ENCODE results near the gene HARBI1. TPM values are rescaled to one million over a fixed set of nuclear protein-coding genes. Genes with fewer than 3 reads are reported as not detected.
A peak's percentile ranks its signal among the peaks of the same experiment; 100 is the strongest.

The HARBI1 gene
- total RNA-seq, 1 experiment from 2014 or later = 6.3 TPM

DNA sequence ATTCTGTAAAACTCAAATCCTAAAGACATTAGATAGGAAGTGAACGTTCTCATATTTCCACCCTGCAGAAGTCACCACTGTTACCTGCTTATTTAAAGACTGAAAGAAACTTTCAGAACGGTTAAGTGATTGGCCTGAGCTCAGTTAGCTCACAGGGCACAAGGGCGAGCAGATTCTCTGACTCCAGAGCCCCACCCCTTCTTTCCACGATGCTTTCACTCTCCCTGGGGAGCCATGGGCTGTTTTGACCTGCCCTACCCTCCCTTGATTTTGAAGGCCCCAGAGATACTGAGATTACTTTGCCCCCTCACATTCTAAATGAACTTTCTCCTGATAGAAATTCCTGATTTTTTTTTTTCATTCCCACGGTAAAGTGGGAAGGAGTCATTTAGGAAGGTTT, 49.5 kb upstream of the HARBI1 start:
- Histone ChIP-seq H3K79me2 (ENCODE audit: insufficient read depth, low read length) (no peaks in the 10 kb centered on the region), H4K91ac (ENCODE audit: insufficient read length, low read depth, low read length) (no peak overlapping the region), H3K4me2 (ENCODE audit: insufficient read depth, insufficient read length, low read length) (no peak overlapping the region), H2BK120ac (ENCODE audit: low read depth, low read length, poor library complexity, severe bottlenecking) (no peak overlapping the region), H3K56ac (ENCODE audit: insufficient read length, low read depth, low read length) (no peak overlapping the region), H2BK12ac (ENCODE audit: insufficient read length, low read depth, low read length) (no peak overlapping the region), H3K18ac (ENCODE audit: insufficient read length, low read depth, low read length) (no peak overlapping the region), H2AFZ (ENCODE audit: low read length) (no peak overlapping the region), H2BK20ac (ENCODE audit: low read depth, low read length, poor library complexity, severe bottlenecking) (no peak overlapping the region), H2BK15ac (ENCODE audit: low read depth, low read length) (no peak overlapping the region), H2BK5ac (ENCODE audit: insufficient read length, low read length) (no peak overlapping the region), H3K9ac (ENCODE audit: extremely low read depth, insufficient read length, low read length) (no peak overlapping the region), H2AK5ac (ENCODE audit: insufficient read length, low read length) (no peak overlapping the region), H3T11ph (ENCODE audit: low read length) (no peak overlapping the region), H3K27me3 (ENCODE audit: insufficient read depth, low read length) (no peaks in the 10 kb centered on the region), H3K9me3 (ENCODE audit: control insufficient read depth, low read depth, low read length) (no peaks in the 10 kb centered on the region), H3K4me1 (ENCODE audit: insufficient read depth, low read length) (no peaks in the 10 kb centered on the region), H4K5ac (ENCODE audit: insufficient read length, low read depth, low read length) (no peak overlapping the region), H3K23ac (ENCODE audit: insufficient read length, low read depth, low read length) (no peak overlapping the region), H3K14ac (ENCODE audit: insufficient read depth, low read length) (no peak overlapping the region), H3K23me2 (ENCODE audit: insufficient read length, low read depth, low read length, poor library complexity, severe bottlenecking) (no peaks in the 10 kb centered on the region), H4K20me1 (ENCODE audit: control insufficient read depth, insufficient read depth, insufficient read length) (no peaks in the 10 kb centered on the region), H4K8ac (replicated peaks; ENCODE audit: insufficient read length, low read depth, low read length) (no peak overlapping the region), H3K79me1 (ENCODE audit: insufficient read depth, low read depth, low read length, poor library complexity, severe bottlenecking) (no peaks in the 10 kb centered on the region), H3K27ac (ENCODE audit: insufficient read length, low read depth, low read length) (no peak overlapping the region), H3K4ac (ENCODE audit: low read depth, low read length) (no peak overlapping the region)
- Mint-ChIP-seq H3K27me3 (ENCODE audit: low read depth) (no peaks in the 10 kb centered on the region), H3K9me3 (no peaks in the 10 kb centered on the region), H3K4me1 (no peaks in the 10 kb centered on the region), H3K27ac (0 out of 7 replicates have a peak overlapping the region, but pooled peaks of 1 of the 3 experiments have one; percentile 29), H3K4me3 (no peak overlapping the region), H3K36me3 (ENCODE audit: insufficient read depth in 1 of 3, low read depth in 3 of 3) (peaks cover 11 to 75% (median 71%) of the 10 kb centered on the region in 3 experiments; a peak in 6 of 7 replicates)
- TF ChIP-seq, protein P1, sequence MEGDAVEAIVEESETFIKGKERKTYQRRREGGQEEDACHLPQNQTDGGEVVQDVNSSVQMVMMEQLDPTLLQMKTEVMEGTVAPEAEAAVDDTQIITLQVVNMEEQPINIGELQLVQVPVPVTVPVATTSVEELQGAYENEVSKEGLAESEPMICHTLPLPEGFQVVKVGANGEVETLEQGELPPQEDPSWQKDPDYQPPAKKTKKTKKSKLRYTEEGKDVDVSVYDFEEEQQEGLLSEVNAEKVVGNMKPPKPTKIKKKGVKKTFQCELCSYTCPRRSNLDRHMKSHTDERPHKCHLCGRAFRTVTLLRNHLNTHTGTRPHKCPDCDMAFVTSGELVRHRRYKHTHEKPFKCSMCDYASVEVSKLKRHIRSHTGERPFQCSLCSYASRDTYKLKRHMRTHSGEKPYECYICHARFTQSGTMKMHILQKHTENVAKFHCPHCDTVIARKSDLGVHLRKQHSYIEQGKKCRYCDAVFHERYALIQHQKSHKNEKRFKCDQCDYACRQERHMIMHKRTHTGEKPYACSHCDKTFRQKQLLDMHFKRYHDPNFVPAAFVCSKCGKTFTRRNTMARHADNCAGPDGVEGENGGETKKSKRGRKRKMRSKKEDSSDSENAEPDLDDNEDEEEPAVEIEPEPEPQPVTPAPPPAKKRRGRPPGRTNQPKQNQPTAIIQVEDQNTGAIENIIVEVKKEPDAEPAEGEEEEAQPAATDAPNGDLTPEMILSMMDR (conservative IDR thresholded peaks at IDR 0.05) = no peak
- DNase-seq = no peak
- WGBS (ENCODE audit: extremely low coverage, insufficient read length, low lambda C conversion rate) = no CpG with 5 or more reads among the region's 5 CpGs
